ENCODE data around the gene ADGRD1.

The ADGRD1 gene

GRCh38 chr12:131103669-131104462, 150.2 kb downstream of the ADGRD1 start:
- H3K27ac ChIP-seq (ENCODE audit: low read depth, low read length) = no peak overlapping the region
- peaks cover 9% of the 10 kb centered on the region for H3K4me1 ChIP-seq (ENCODE audit: control insufficient read depth, low read length)
- no peaks in the 10 kb centered on the region for H3K79me2 ChIP-seq (ENCODE audit: control insufficient read depth, low read length)
- H3F3A ChIP-seq (ENCODE audit: control insufficient read depth, insufficient read depth) = no peaks in the 10 kb centered on the region; the same call in 1 of the 2 replicates
- no peaks in the 10 kb centered on the region for H4K20me1 ChIP-seq (ENCODE audit: control insufficient read depth, insufficient read depth, low read depth, low read length)
- no peak for TF ChIP-seq CTCF (IDR thresholded peaks at IDR 0.05; ENCODE audit: low read depth, low read length, poor library complexity, severe bottlenecking)
- TF ChIP-seq EZH2phosphoT487 (IDR thresholded peaks at IDR 0.05; ENCODE audit: borderline replicate concordance, low read length) = no peak
- no peaks in the 10 kb centered on the region for H3K27me3 ChIP-seq (ENCODE audit: control insufficient read depth, low read length)
- no peaks in the 10 kb centered on the region for H3K9me2 ChIP-seq (replicated peaks; ENCODE audit: control insufficient read depth, low read length)
- H3K36me3 ChIP-seq (ENCODE audit: control insufficient read depth, low read length) = no peaks in the 10 kb centered on the region
- peaks cover 4% of the 10 kb centered on the region; the same call in 1 of the 2 replicates for H3K9me3 ChIP-seq (ENCODE audit: control insufficient read depth, insufficient read depth, low read length)
- H3K4me3 ChIP-seq (ENCODE audit: low read length) = no peak overlapping the region
- H3K4me2 ChIP-seq (ENCODE audit: low read length) = no peak overlapping the region

GRCh38 chr12:131104463-131105350, 151.0 kb downstream of the ADGRD1 start:
- no peak for TF ChIP-seq EZH2phosphoT487 (IDR thresholded peaks at IDR 0.05; ENCODE audit: borderline replicate concordance, low read length)
- TF ChIP-seq CTCF (IDR thresholded peaks at IDR 0.05; ENCODE audit: low read depth, low read length, poor library complexity, severe bottlenecking) = peak; percentile 95
- H3K4me2 ChIP-seq (ENCODE audit: low read length) = no peak overlapping the region

GRCh38 chr12:131105351-131105735, 151.6 kb downstream of the ADGRD1 start:
- Histone ChIP-seq H3K9me2 (replicated peaks; ENCODE audit: control insufficient read depth, low read length) (no peaks in the 10 kb centered on the region), H3K4me1 (ENCODE audit: control insufficient read depth, low read length) (peaks cover 9% of the 10 kb centered on the region), H3K79me2 (ENCODE audit: control insufficient read depth, low read length) (no peaks in the 10 kb centered on the region), H3K4me3 (ENCODE audit: low read length) (no peak overlapping the region), H3K9me3 (ENCODE audit: control insufficient read depth, insufficient read depth, low read length) (peaks cover 4% of the 10 kb centered on the region; the same call in 1 of the 2 replicates), H3K27ac (ENCODE audit: low read depth, low read length) (no peak overlapping the region), H3K4me2 (ENCODE audit: low read length) (no peak overlapping the region), H4K20me1 (ENCODE audit: control insufficient read depth, insufficient read depth, low read depth, low read length) (no peaks in the 10 kb centered on the region), H3K36me3 (ENCODE audit: control insufficient read depth, low read length) (no peaks in the 10 kb centered on the region), H3K27me3 (ENCODE audit: control insufficient read depth, low read length) (no peaks in the 10 kb centered on the region), H3F3A (ENCODE audit: control insufficient read depth, insufficient read depth) (no peaks in the 10 kb centered on the region; the same call in 1 of the 2 replicates)
- no peak for TF ChIP-seq CTCF (IDR thresholded peaks at IDR 0.05; ENCODE audit: low read depth, low read length, poor library complexity, severe bottlenecking)
- no peak for TF ChIP-seq EZH2phosphoT487 (IDR thresholded peaks at IDR 0.05; ENCODE audit: borderline replicate concordance, low read length)

More at GRCh38 chr12:131104463-131105350, 151.0 kb downstream of the ADGRD1 start:
- Histone ChIP-seq H3K36me3 (ENCODE audit: control insufficient read depth, low read length) (no peaks in the 10 kb centered on the region), H3K9me2 (replicated peaks; ENCODE audit: control insufficient read depth, low read length) (no peaks in the 10 kb centered on the region), H3K79me2 (ENCODE audit: control insufficient read depth, low read length) (no peaks in the 10 kb centered on the region), H3F3A (ENCODE audit: control insufficient read depth, insufficient read depth) (no peaks in the 10 kb centered on the region; the same call in 1 of the 2 replicates), H4K20me1 (ENCODE audit: control insufficient read depth, insufficient read depth, low read depth, low read length) (no peaks in the 10 kb centered on the region), H3K4me3 (ENCODE audit: low read length) (no peak overlapping the region), H3K9me3 (ENCODE audit: control insufficient read depth, insufficient read depth, low read length) (peaks cover 4% of the 10 kb centered on the region; the same call in 1 of the 2 replicates), H3K27ac (ENCODE audit: low read depth, low read length) (no peak overlapping the region), H3K4me1 (ENCODE audit: control insufficient read depth, low read length) (peaks cover 9% of the 10 kb centered on the region), H3K27me3 (ENCODE audit: control insufficient read depth, low read length) (no peaks in the 10 kb centered on the region)
